ENCODE measurements around the gene ELL. TPM values are rescaled to one million over a fixed set of nuclear protein-coding genes. Genes with fewer than 3 reads are reported as not detected.

The ELL gene
- total RNA-seq, 6 donors from 2014 or later = 19.8 to 66.0 (median 22.4) TPM

DNA sequence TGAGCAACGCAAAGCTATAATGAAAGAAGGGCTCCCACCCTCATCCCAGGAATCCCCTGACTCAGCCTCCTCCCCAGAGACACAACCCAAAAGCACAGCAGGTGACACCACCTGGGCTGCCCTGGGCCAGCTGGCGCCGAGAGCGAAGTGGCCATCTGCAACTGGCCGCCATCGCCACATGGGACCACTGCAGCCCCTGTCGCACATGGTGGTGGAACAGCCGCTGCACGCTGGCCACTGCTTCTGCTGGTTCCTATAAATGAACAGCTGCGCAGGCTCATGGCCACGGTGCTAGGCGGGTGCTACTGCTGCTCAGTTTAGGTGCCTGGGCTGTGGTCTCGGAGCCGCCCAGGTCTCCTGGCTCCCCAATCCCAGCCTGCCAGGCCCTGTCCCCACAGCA, 72.3 kb downstream of the ELL start:
- 95 to 97% methylated on average over 4 to 12 of the region's 14 CpGs for WGBS, 2 donors
- no peaks in the 10 kb centered on the region for H3K9me3 ChIP-seq
- H3K36me3 ChIP-seq = peaks cover 18 to 94% (median 55%) of the 10 kb centered on the region in 4 donors
- no peak overlapping the region for H3K4me3 ChIP-seq
- DNase-seq = peak in 1 of 2 donors; percentile 77
- TF ChIP-seq POLR2AphosphoS5 (IDR thresholded peaks at IDR 0.05) (no peak), POLR2A (IDR thresholded peaks at IDR 0.05) (no peak), EP300 (IDR thresholded peaks at IDR 0.05) (no peak)
- TF ChIP-seq, protein P1, sequence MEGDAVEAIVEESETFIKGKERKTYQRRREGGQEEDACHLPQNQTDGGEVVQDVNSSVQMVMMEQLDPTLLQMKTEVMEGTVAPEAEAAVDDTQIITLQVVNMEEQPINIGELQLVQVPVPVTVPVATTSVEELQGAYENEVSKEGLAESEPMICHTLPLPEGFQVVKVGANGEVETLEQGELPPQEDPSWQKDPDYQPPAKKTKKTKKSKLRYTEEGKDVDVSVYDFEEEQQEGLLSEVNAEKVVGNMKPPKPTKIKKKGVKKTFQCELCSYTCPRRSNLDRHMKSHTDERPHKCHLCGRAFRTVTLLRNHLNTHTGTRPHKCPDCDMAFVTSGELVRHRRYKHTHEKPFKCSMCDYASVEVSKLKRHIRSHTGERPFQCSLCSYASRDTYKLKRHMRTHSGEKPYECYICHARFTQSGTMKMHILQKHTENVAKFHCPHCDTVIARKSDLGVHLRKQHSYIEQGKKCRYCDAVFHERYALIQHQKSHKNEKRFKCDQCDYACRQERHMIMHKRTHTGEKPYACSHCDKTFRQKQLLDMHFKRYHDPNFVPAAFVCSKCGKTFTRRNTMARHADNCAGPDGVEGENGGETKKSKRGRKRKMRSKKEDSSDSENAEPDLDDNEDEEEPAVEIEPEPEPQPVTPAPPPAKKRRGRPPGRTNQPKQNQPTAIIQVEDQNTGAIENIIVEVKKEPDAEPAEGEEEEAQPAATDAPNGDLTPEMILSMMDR (IDR thresholded peaks at IDR 0.05) = no peak
- H3K27me3 ChIP-seq = no peaks in the 10 kb centered on the region
- no peak for ATAC-seq (ENCODE audit: low FRiP score in 2 of 2)
- peaks cover 0 to 16% (median 7%) of the 10 kb centered on the region in 4 donors for H3K4me1 ChIP-seq
- H3K27ac ChIP-seq = no peak overlapping the region

GRCh38 chr19:18446811-18447359, 75.0 kb downstream of the ELL start:
- H3K9me3 ChIP-seq = no peaks in the 10 kb centered on the region
- peak in 1 of 2 donors; percentile 72 for DNase-seq
- H3K27ac ChIP-seq = no peak overlapping the region
- H3K36me3 ChIP-seq = peaks cover 24 to 89% (median 68%) of the 10 kb centered on the region in 4 donors
- peaks cover 0 to 16% (median 7%) of the 10 kb centered on the region in 4 donors for H3K4me1 ChIP-seq
- H3K27me3 ChIP-seq = no peaks in the 10 kb centered on the region
- no peak for ATAC-seq (ENCODE audit: low FRiP score in 2 of 2)
- no peak overlapping the region for H3K4me3 ChIP-seq
- TF ChIP-seq POLR2AphosphoS5 (IDR thresholded peaks at IDR 0.05) (no peak), POLR2A (IDR thresholded peaks at IDR 0.05) (no peak), EP300 (IDR thresholded peaks at IDR 0.05) (no peak)
- TF ChIP-seq, protein P1 (IDR thresholded peaks at IDR 0.05) = no peak
- WGBS, 2 donors = 86 to 93% methylated on average over 5 to 11 of the region's 12 CpGs

- no peak overlapping the region for H3K27ac ChIP-seq
- H3K27me3 ChIP-seq = no peaks in the 10 kb centered on the region
- H3K9me3 ChIP-seq = no peaks in the 10 kb centered on the region
- peaks cover 0 to 13% (median 6%) of the 10 kb centered on the region in 4 donors for H3K4me1 ChIP-seq
- TF ChIP-seq, protein P1 (IDR thresholded peaks at IDR 0.05) = no peak
- no peak for TF ChIP-seq EP300 (IDR thresholded peaks at IDR 0.05)
- TF ChIP-seq POLR2AphosphoS5 (IDR thresholded peaks at IDR 0.05) = no peak
- TF ChIP-seq POLR2A (IDR thresholded peaks at IDR 0.05) = no peak
- H3K36me3 ChIP-seq = peaks cover 24 to 83% (median 66%) of the 10 kb centered on the region in 4 donors
- H3K4me3 ChIP-seq = no peak overlapping the region
- DNase-seq (peak in 1 of 2 donors; percentile 79), ATAC-seq (ENCODE audit: low FRiP score in 2 of 2) (no peak)
- 74 to 86% methylated on average over 26 to 33 of the region's 34 CpGs for WGBS, 2 donors
These were observed 75.6 kb downstream of the ELL start for GRCh38 chr19:18446145-18446810.

DNA sequence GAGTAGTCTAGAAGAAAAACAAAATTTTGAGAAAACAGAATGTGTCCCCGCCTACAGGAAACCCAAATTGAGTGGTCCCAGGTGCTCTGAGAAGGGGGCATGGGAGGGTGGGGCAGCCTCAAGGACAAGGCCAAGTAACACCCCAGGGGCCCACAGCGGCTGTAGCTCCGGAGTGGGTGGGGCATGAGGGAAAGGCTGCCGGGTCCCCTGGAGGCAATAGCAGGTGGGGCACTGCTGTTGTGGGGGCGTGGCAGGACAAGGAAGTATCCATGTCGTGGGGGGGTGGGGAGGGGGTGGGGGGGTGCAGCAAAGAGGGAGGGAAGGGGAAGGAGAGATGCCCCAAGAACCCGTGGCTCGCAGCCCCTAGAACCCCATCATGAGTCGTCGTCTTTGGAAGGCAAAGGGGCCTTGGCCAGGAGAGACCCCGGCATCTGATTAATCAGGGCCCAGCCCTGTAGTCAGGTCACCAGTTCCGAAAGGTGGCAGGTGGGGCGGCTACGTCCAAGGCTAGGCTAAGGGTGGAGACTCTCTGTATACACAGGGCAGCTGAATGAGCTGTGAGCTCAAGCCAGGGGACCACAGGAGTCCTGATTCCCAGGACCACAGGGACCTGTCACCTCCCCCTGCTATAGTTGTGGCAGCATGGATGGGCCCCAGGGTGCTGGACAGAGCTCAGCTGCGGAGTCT, 76.5 kb downstream of the ELL start:
- peaks cover 24 to 74% (median 60%) of the 10 kb centered on the region in 4 donors for H3K36me3 ChIP-seq

More for the DNA sequence above, 76.5 kb downstream of the ELL start:
- Histone ChIP-seq H3K4me3 (no peak overlapping the region), H3K4me1 (peaks cover 0 to 7% (median 0%) of the 10 kb centered on the region in 4 donors), H3K27ac (no peak overlapping the region), H3K27me3 (no peaks in the 10 kb centered on the region), H3K9me3 (no peaks in the 10 kb centered on the region)
- TF ChIP-seq, protein P1 (IDR thresholded peaks at IDR 0.05) = no peak
- no peak for TF ChIP-seq EP300 (IDR thresholded peaks at IDR 0.05)
- no peak for TF ChIP-seq POLR2AphosphoS5 (IDR thresholded peaks at IDR 0.05)
- TF ChIP-seq POLR2A (IDR thresholded peaks at IDR 0.05) = no peak
- 80 to 81% methylated on average over 15 of the region's 15 CpGs for WGBS, 2 donors
- DNase-seq (no peak), ATAC-seq (ENCODE audit: low FRiP score in 2 of 2) (no peak)

Data from upper lobe of left lung (tissue), 6 donors.